ENCODE data around the gene CISD3. TPM values are rescaled to one million over a fixed set of nuclear protein-coding genes. Genes with fewer than 3 reads are reported as not detected.

Gene CISD3
- total and polyA plus RNA-seq, 2 donors (not counting 1 experiment from before 2014, with no cell fraction given) = 5.0 to 11.3 TPM

- Mint-ChIP-seq H3K9me3 (ENCODE audit: insufficient read depth) (no peaks in the 10 kb centered on the region), H3K27ac (no peak overlapping the region), H3K4me1 (peaks cover 12% of the 10 kb centered on the region), H3K4me3 (no peak overlapping the region), H3K27me3 (no peaks in the 10 kb centered on the region)
- no peak overlapping the region for H3K4me2 ChIP-seq (replicated peaks; ENCODE audit: low read depth, low read length, poor library complexity, severe bottlenecking)
- peaks cover 0 to 4% of the 10 kb centered on the region in 2 donors for H3K4me1 ChIP-seq (ENCODE audit: control insufficient read depth in 2 of 2, insufficient read depth in 2 of 2, low read length in 2 of 2)
- ATAC-seq (ENCODE audit: low read depth) = no peak
- peaks cover 3 to 88% of the 10 kb centered on the region in 2 experiments for H3K36me3 ChIP-seq (replicated peaks in 1 of 2; ENCODE audit: control extremely low read depth in 1 of 2, control insufficient read depth in 1 of 2, extremely low read depth in 1 of 2, insufficient read depth in 2 of 2, low read length in 1 of 2)
- no peaks in the 10 kb centered on the region for H3K27me3 ChIP-seq (replicated peaks in 1 of 4; ENCODE audit: control extremely low read depth in 1 of 4, control insufficient read depth in 3 of 4, insufficient read depth in 4 of 4, low read length in 3 of 4)
- intact Hi-C loops (cut with micrococcal nuclease) = no loop called here
- ChIA-PET CTCF (interaction anchor here (1.5 to 2.6 kb wide), 3 partner anchors 11 to 50 kb away, joined by 5 to 11 read pairs (median 6); no protein-coding TSS in a partner anchor), POLR2A (interaction anchor here (0.6 kb wide), 1 partner anchor 18 kb away, joined by 5 read pairs; no protein-coding TSS in a partner anchor)
- H3K27ac ChIP-seq (ENCODE audit: low read length in 2 of 2) = no peak overlapping the region
- peaks cover 28% of the 10 kb centered on the region for H4K20me1 ChIP-seq (ENCODE audit: control insufficient read depth, insufficient read depth, low read length, poor library complexity, severe bottlenecking)
- H3K9me3 ChIP-seq (ENCODE audit: control extremely low read depth in 1 of 3, control insufficient read depth in 2 of 3, insufficient read depth in 1 of 3, low read length in 2 of 3) = no peaks in the 10 kb centered on the region
- DNase-seq = no peak
- H2AFZ ChIP-seq (ENCODE audit: insufficient read depth, low read depth, low read length, poor library complexity, severe bottlenecking) = no peak overlapping the region
- H3K9ac ChIP-seq (ENCODE audit: low read length) = no peak overlapping the region
- TF ChIP-seq CTCF (IDR thresholded peaks at IDR 0.05) (no peak), EZH2 (IDR thresholded peaks at IDR 0.05; ENCODE audit: borderline replicate concordance, insufficient read depth, low read depth, low read length, poor library complexity, severe bottlenecking) (no peak)
- H3K79me2 ChIP-seq (ENCODE audit: control insufficient read depth, insufficient read depth, low read length) = no peaks in the 10 kb centered on the region
- 100% methylated on average over 11 of the region's 12 CpGs for WGBS (ENCODE audit: insufficient coverage)
- H3K4me3 ChIP-seq (ENCODE audit: control extremely low read depth in 1 of 5, extremely low read depth in 1 of 5, insufficient read depth in 1 of 5, low read depth in 2 of 5, low read length in 4 of 5) = no peak overlapping the region
These were observed 12.9 kb upstream of the CISD3 start for GRCh38 chr17:38717139-38717745.

- Histone ChIP-seq H3K27me3 (replicated peaks in 1 of 4; ENCODE audit: control extremely low read depth in 1 of 4, control insufficient read depth in 3 of 4, insufficient read depth in 4 of 4, low read length in 3 of 4) (no peaks in the 10 kb centered on the region), H3K79me2 (ENCODE audit: control insufficient read depth, insufficient read depth, low read length) (no peaks in the 10 kb centered on the region), H3K36me3 (replicated peaks in 1 of 2; ENCODE audit: control extremely low read depth in 1 of 2, control insufficient read depth in 1 of 2, extremely low read depth in 1 of 2, insufficient read depth in 2 of 2, low read length in 1 of 2) (peaks cover 0 to 78% of the 10 kb centered on the region in 2 experiments), H3K4me1 (ENCODE audit: control insufficient read depth in 2 of 2, insufficient read depth in 2 of 2, low read length in 2 of 2) (peaks cover 0 to 5% of the 10 kb centered on the region in 2 donors), H3K4me3 (ENCODE audit: control extremely low read depth in 1 of 5, extremely low read depth in 1 of 5, insufficient read depth in 1 of 5, low read depth in 2 of 5, low read length in 4 of 5) (no peak overlapping the region), H3K27ac (ENCODE audit: low read length in 2 of 2) (no peak overlapping the region), H3K9me3 (ENCODE audit: control extremely low read depth in 1 of 3, control insufficient read depth in 2 of 3, insufficient read depth in 1 of 3, low read length in 2 of 3) (no peaks in the 10 kb centered on the region), H3K9ac (ENCODE audit: low read length) (no peak overlapping the region), H3K4me2 (replicated peaks; ENCODE audit: low read depth, low read length, poor library complexity, severe bottlenecking) (no peak overlapping the region), H2AFZ (ENCODE audit: insufficient read depth, low read depth, low read length, poor library complexity, severe bottlenecking) (no peak overlapping the region), H4K20me1 (ENCODE audit: control insufficient read depth, insufficient read depth, low read length, poor library complexity, severe bottlenecking) (peaks cover 21% of the 10 kb centered on the region)
- ChIA-PET POLR2A (interaction anchor here (0.6 kb wide), 1 partner anchor 10 kb away, joined by 3 read pairs; no protein-coding TSS in a partner anchor), CTCF (interaction anchor here (1.2 to 2.6 kb wide), 3 partner anchors 9 to 16 kb away, joined by 3 to 11 read pairs (median 4); partner anchors contain the start of gene CISD3)
- peaks cover 14% of the 10 kb centered on the region for H3K4me1 Mint-ChIP-seq
- no peak overlapping the region for H3K4me3 Mint-ChIP-seq
- H3K27me3 Mint-ChIP-seq = no peaks in the 10 kb centered on the region
- intact Hi-C loops (cut with micrococcal nuclease) = no loop called here
- no peak overlapping the region for H3K27ac Mint-ChIP-seq
- TF ChIP-seq EZH2 (IDR thresholded peaks at IDR 0.05; ENCODE audit: borderline replicate concordance, insufficient read depth, low read depth, low read length, poor library complexity, severe bottlenecking) (no peak), CTCF (IDR thresholded peaks at IDR 0.05) (no peak)
- ATAC-seq (ENCODE audit: low read depth) (no peak), DNase-seq (no peak)
- H3K9me3 Mint-ChIP-seq (ENCODE audit: insufficient read depth) = no peaks in the 10 kb centered on the region
- WGBS (ENCODE audit: insufficient coverage) = 98% methylated on average over 26 of the region's 29 CpGs
These were observed 10.7 kb upstream of the CISD3 start for GRCh38 chr17:38719289-38719942.
